Measurements from ENCODE around the gene NEAT1. TPM values are rescaled to one million over a fixed set of nuclear protein-coding genes. Genes with fewer than 3 reads are reported as not detected.

Gene NEAT1
- total RNA-seq, 1 experiment from 2014 or later: 938 TPM

GRCh38 chr11:65423516-65424204 is 1.1 kb downstream of the NEAT1 start:
- H3K4me3 ChIP-seq: peak overlapping the region; percentile 90
- no peaks in the 10 kb centered on the region for H3K9me3 ChIP-seq (ENCODE audit: insufficient read depth, low read depth)
- ChIA-PET CTCF (interaction anchor here (0.6 kb wide), 1 partner anchor 85 kb away, joined by 7 read pairs; no protein-coding TSS in a partner anchor), POLR2A (ENCODE audit: unreplicated experiment) (interaction anchor here (0.5 to 1.5 kb wide), 10 partner anchors 14 to 363 kb away, joined by 3 to 15 read pairs (median 4); partner anchors contain the start of genes OVOL1 and SCYL1)
- H3K79me2 ChIP-seq (ENCODE audit: low read depth): peaks cover 79% of the 10 kb centered on the region
- H3K27me3 ChIP-seq (ENCODE audit: insufficient read depth, low read depth): no peaks in the 10 kb centered on the region
- peaks cover 49% of the 10 kb centered on the region for H3K36me3 ChIP-seq (ENCODE audit: low read depth)
- H3F3A ChIP-seq (ENCODE audit: insufficient read depth, low read depth): peaks cover 82% of the 10 kb centered on the region
- H3K9me2 ChIP-seq (ENCODE audit: insufficient read depth): no peaks in the 10 kb centered on the region
- intact Hi-C loops (cut with micrococcal nuclease; ENCODE audit: unreplicated experiment): loop anchor here (5.0 kb wide), 2 partner anchors 134 to 149 kb away; partner anchors contain the start of genes FAM89B, LTBP3 and ZNRD2
- H2AFZ ChIP-seq: no peak overlapping the region
- peak overlapping the region; percentile 100 for H3K27ac ChIP-seq
- TF ChIP-seq CTCF (conservative IDR thresholded peaks at IDR 0.05) (no peak), EZH2 (IDR thresholded peaks at IDR 0.05; ENCODE audit: low read depth) (no peak)
- peak overlapping the region; percentile 99 for H3K4me2 ChIP-seq
- BruUV-seq (replicated peaks): no TSS peak
- H3K4me1 ChIP-seq (replicated peaks; ENCODE audit: insufficient read depth): peaks cover 53% of the 10 kb centered on the region
- peak in 1 of 2 experiments; percentile 27 for DNase-seq
- peaks cover 60% of the 10 kb centered on the region for H4K20me1 ChIP-seq (ENCODE audit: insufficient read depth)

- Histone ChIP-seq H3K9me3 (ENCODE audit: insufficient read depth, low read depth) (no peaks in the 10 kb centered on the region), H3K36me3 (ENCODE audit: low read depth) (peaks cover 50% of the 10 kb centered on the region), H4K20me1 (ENCODE audit: insufficient read depth) (peaks cover 68% of the 10 kb centered on the region), H3K79me2 (ENCODE audit: low read depth) (peaks cover 85% of the 10 kb centered on the region), H3K4me3 (peak overlapping the region; percentile 90), H3K4me2 (peak overlapping the region; percentile 99), H3K27me3 (ENCODE audit: insufficient read depth, low read depth) (no peaks in the 10 kb centered on the region), H3F3A (ENCODE audit: insufficient read depth, low read depth) (peaks cover 84% of the 10 kb centered on the region), H3K9me2 (ENCODE audit: insufficient read depth) (no peaks in the 10 kb centered on the region), H3K27ac (peak overlapping the region; percentile 100), H2AFZ (no peak overlapping the region), H3K4me1 (replicated peaks; ENCODE audit: insufficient read depth) (peaks cover 54% of the 10 kb centered on the region)
- ChIA-PET CTCF (interaction anchor here (0.6 kb wide), 1 partner anchor 84 kb away, joined by 7 read pairs; no protein-coding TSS in a partner anchor), POLR2A (ENCODE audit: unreplicated experiment) (interaction anchor here (0.6 to 0.9 kb wide), 8 partner anchors 13 to 487 kb away, joined by 3 to 6 read pairs (median 4); no protein-coding TSS in a partner anchor)
- TSS peak; percentile 38 for BruUV-seq (replicated peaks)
- no peak for TF ChIP-seq CTCF (conservative IDR thresholded peaks at IDR 0.05)
- no peak for TF ChIP-seq EZH2 (IDR thresholded peaks at IDR 0.05; ENCODE audit: low read depth)
- peak; percentile 46 to 59 for DNase-seq
- intact Hi-C loops (cut with micrococcal nuclease; ENCODE audit: unreplicated experiment): loop anchor here (5.0 kb wide), 2 partner anchors 133 to 148 kb away; partner anchors contain the start of genes FAM89B, LTBP3 and ZNRD2
These were observed 1.9 kb downstream of the NEAT1 start for GRCh38 chr11:65424205-65425104.
